HCT116 (cell line): ENCODE results near the gene TAF6. TPM values are rescaled to one million over a fixed set of nuclear protein-coding genes. Genes with fewer than 3 reads are reported as not detected.

Experiments
- ATAC-seq: fragments of 200-7000 bp; cut with Tn5 transposase; 2 replicates; pipeline ENCODE4 v1.9.1; 2020; ENCODE audit warnings: mild to moderate bottlenecking, moderate library complexity
- BruUV-seq: library from RNA; stranded (reverse); fragments of 400-500 nt; replicated peaks from 2 replicates; lab custom pipeline; 2021; lab: Mats Ljungman, UMichigan
- CTCF ChIA-PET: fragments of 300-600 bp; sonication (Branson Sonifier 250); formaldehyde crosslinking; loops from one replicate; lab custom pipeline; 2021; ENCODE audit warnings: antibody characterized with exemption; lab: Charles Lee
- POLR2A ChIA-PET: fragments of 300-600, 350-600 bp; sonication (Branson Sonifier 250); formaldehyde crosslinking; loops from one replicate; lab custom pipeline; 2021; ENCODE audit warnings: antibody characterized with exemption; lab: Charles Lee
- RAD21 ChIA-PET, 2 experiments: fragments of 300-600 bp; sonication (Branson Sonifier 250); formaldehyde crosslinking; loops; one replicate each; lab custom pipeline; 2023; ENCODE audit warnings: low total read pairs in 2 of 2; ENCODE audit not compliant: uncharacterized antibody in 2 of 2, unreplicated experiment in 2 of 2, low non-redundant PET in 1 of 2; lab: Charles Lee
- DNase-seq: peaks from one replicate; pipeline ENCODE4 v3.0.0-alpha.2; 2010; ENCODE audit warnings: low read depth, low spot score
- H2AFZ ChIP-seq: fragments of 200-600 bp; shearing (Covaris generic), sonication (generic); 2 replicates; pipeline ENCODE4 v1.6.1; 2017; ENCODE audit warnings: low read depth, mixed run types, mixed read lengths, antibody characterized with exemption, low read length; ENCODE audit not compliant: poor library complexity, severe bottlenecking
- H3K27ac ChIP-seq: 2 replicates; pipeline ENCODE4 v1.5.1; 2012; ENCODE audit warnings: low read depth, low read length
- H3K27me3 ChIP-seq: fragments of 200-600 bp; sonication (generic); 2 replicates; pipeline ENCODE4 v1.6.1; 2016; ENCODE audit warnings: mixed run types, low read length, mixed read lengths; ENCODE audit not compliant: insufficient read depth
- H3K36me3 ChIP-seq, 2 experiments: fragments of 200-500 bp in 1 of 2; fragments of 200-600 bp in 1 of 2; sonication (Bioruptor generic) in 1 of 2; sonication (generic) in 1 of 2; 2 replicates each; pipeline versions ENCODE4 v1.5.1 to v1.6.1; 2014 to 2016; ENCODE audit warnings: low read length in 2 of 2, inconsistent platforms in 1 of 2, mixed read lengths in 1 of 2, mixed run types in 1 of 2; ENCODE audit not compliant: insufficient read depth in 2 of 2, control insufficient read depth in 1 of 2
- H3K4me1 ChIP-seq, 2 experiments: fragments of 200-600 bp in 1 of 2; sonication (generic) in 1 of 2; 2 replicates each; pipeline versions ENCODE4 v1.5.1 to v1.6.1; 2012 to 2017; ENCODE audit warnings: low read length in 2 of 2, inconsistent platforms in 1 of 2, mild to moderate bottlenecking in 1 of 2, mixed read lengths in 1 of 2, mixed run types in 1 of 2, moderate library complexity in 1 of 2; ENCODE audit not compliant: insufficient read depth in 2 of 2, control insufficient read depth in 1 of 2
- H3K4me2 ChIP-seq: fragments of 200-600 bp; sonication (generic); 2 replicates; pipeline ENCODE4 v1.6.1; 2017; ENCODE audit warnings: mixed run types, low read length, mixed read lengths
- H3K4me3 ChIP-seq, 2 experiments: fragments of 200-600 bp in 1 of 2; sonication (generic) in 1 of 2; replicated peaks in 1 of 2; 2 replicates each; pipeline ENCODE4 v1.5.1; 2011 to 2016; ENCODE audit warnings: low read length in 2 of 2, control low read depth in 1 of 2, low read depth in 1 of 2, mild to moderate bottlenecking in 1 of 2, mixed read lengths in 1 of 2, mixed run types in 1 of 2
- H3K79me2 ChIP-seq: fragments of 200-600 bp; sonication (generic); 2 replicates; pipeline ENCODE4 v1.6.1; 2017; ENCODE audit warnings: mild to moderate bottlenecking, mixed run types, low read length, moderate library complexity, mixed read lengths; ENCODE audit not compliant: insufficient read depth
- H3K9ac ChIP-seq: fragments of 200-600 bp; sonication (generic); 2 replicates; pipeline ENCODE4 v1.6.1; 2016; ENCODE audit warnings: low read length, mixed read lengths
- H3K9me2 ChIP-seq: fragments of 200-600 bp; sonication (generic), shearing (Covaris generic); 2 replicates; pipeline ENCODE4 v1.6.1; 2017; ENCODE audit warnings: mixed run types, mild to moderate bottlenecking, moderate library complexity; ENCODE audit not compliant: insufficient read depth
- H3K9me3 ChIP-seq, 2 experiments: fragments of 200-500 bp in 1 of 2; fragments of 200-600 bp in 1 of 2; sonication (Bioruptor generic) in 1 of 2; sonication (generic) in 1 of 2; 2 replicates each; pipeline ENCODE4 v1.6.1; 2014 to 2017; ENCODE audit warnings: low read length in 2 of 2, mixed read lengths in 2 of 2, inconsistent platforms in 1 of 2, low read depth in 1 of 2, mild to moderate bottlenecking in 1 of 2, mixed run types in 1 of 2, moderate library complexity in 1 of 2; ENCODE audit not compliant: control insufficient read depth in 1 of 2, insufficient read depth in 1 of 2
- H4K20me1 ChIP-seq: fragments of 200-600 bp; sonication (generic), shearing (Covaris generic); 2 replicates; pipeline ENCODE4 v1.6.1; 2017; ENCODE audit warnings: mixed run types, mild to moderate bottlenecking, moderate library complexity; ENCODE audit not compliant: insufficient read depth
- ATF3 ChIP-seq: IDR thresholded peaks from 2 replicates; pipeline ENCODE4 v1.6.1; 2012
- CEBPB ChIP-seq: IDR thresholded peaks from 2 replicates; pipeline ENCODE4 v1.6.1; 2012; ENCODE audit warnings: low read depth
- ELF1 ChIP-seq: IDR thresholded peaks from 2 replicates; pipeline ENCODE4 v1.6.1; 2012; ENCODE audit warnings: low read depth, borderline replicate concordance
- EZH2 ChIP-seq: fragments of 200-600 bp; sonication (generic); IDR thresholded peaks from 2 replicates; pipeline ENCODE4 v1.6.1; 2017; ENCODE audit warnings: antibody characterized with exemption, mixed run types
- EZH2phosphoT487 ChIP-seq: fragments of 200-600 bp; IDR thresholded peaks from 2 replicates; pipeline ENCODE4 v1.6.1; 2018; ENCODE audit warnings: antibody characterized with exemption, borderline replicate concordance
- POLR2A ChIP-seq: IDR thresholded peaks from 2 replicates; pipeline ENCODE4 v1.7.0; 2011; ENCODE audit warnings: borderline replicate concordance; ENCODE audit not compliant: insufficient read depth, insufficient read length; ENCODE audit errors: extremely low read depth
- REST ChIP-seq: IDR thresholded peaks from 2 replicates; pipeline ENCODE4 v1.6.1; 2012; ENCODE audit warnings: low read depth
- SIN3A ChIP-seq: IDR thresholded peaks from 2 replicates; pipeline ENCODE4 v1.6.1; 2012; ENCODE audit warnings: low read depth
- TCF7L2 ChIP-seq: IDR thresholded peaks from 2 replicates; pipeline ENCODE4 v1.7.0; 2011; ENCODE audit warnings: borderline replicate concordance, inconsistent platforms; ENCODE audit not compliant: insufficient read depth, insufficient read length; ENCODE audit errors: extremely low read depth
- ZFX ChIP-seq: fragments of 450-650 bp; IDR thresholded peaks from 2 replicates; pipeline ENCODE4 v1.6.1; 2017
- ZNF274 ChIP-seq: fragments of 200-500 bp; sonication (Bioruptor generic); IDR thresholded peaks from 2 replicates; pipeline ENCODE4 v1.6.1; 2014; ENCODE audit warnings: mild to moderate bottlenecking, low read depth, low read length, inconsistent platforms
- intact Hi-C: fragments of 100-400 bp; cut with micrococcal nuclease; formaldehyde crosslinking; loops from 2 replicates; pipeline ENCODE4 v1.10.0; 2022
- total RNA-seq: library from RNA; stranded (reverse); gene quantifications from one replicate; pipeline ENCODE4 v1.2.1, GENCODE V29; 2021; ENCODE audit not compliant: unreplicated experiment

TAF6 gene
- total RNA-seq, 1 experiment from 2014 or later, result 67.4 TPM

GRCh38 chr7:100157069-100157333, 37.8 kb upstream of the TAF6 start:
- ChIA-PET POLR2A (no interaction called here), RAD21 (interaction anchor here in 1 of 2 experiments (0.6 kb wide), 1 partner anchor 69 kb away, joined by 11 read pairs; no protein-coding TSS in a partner anchor)
- Histone ChIP-seq H2AFZ (no peak overlapping the region), H3K9me3 (no peaks in the 10 kb centered on the region), H3K4me1 (peaks cover 13 to 22% of the 10 kb centered on the region in 2 experiments)
- intact Hi-C loops, result no loop called here
- TF ChIP-seq REST, result no peak
- TF ChIP-seq SIN3A, result no peak
- no peak for TF ChIP-seq EZH2phosphoT487
- no peak for TF ChIP-seq POLR2A
- no peak for TF ChIP-seq ATF3
- TF ChIP-seq EZH2, result no peak
- no peak for TF ChIP-seq ZFX
- no peak for TF ChIP-seq ZNF274
- TF ChIP-seq TCF7L2, result no peak
- no peak for TF ChIP-seq CEBPB
- no peak for TF ChIP-seq ELF1
- TF ChIP-seq, all 23 proteins: peak for 0
- Histone ChIP-seq H3K79me2 (peaks cover 25% of the 10 kb centered on the region), H3K4me2 (peak overlapping the region; percentile 93), H4K20me1 (no peaks in the 10 kb centered on the region), H3K4me3 (peak overlapping the region; percentile 56 to 91), H3K9me2 (no peaks in the 10 kb centered on the region), H3K27ac (peak overlapping the region; percentile 91), H3K9ac (peak overlapping the region; percentile 84; the same call in 1 of the 2 replicates), H3K27me3 (no peaks in the 10 kb centered on the region), H3K36me3 (peaks cover 14 to 16% of the 10 kb centered on the region in 2 experiments; a peak in 3 of 4 replicates)
- ATAC-seq, result no peak
- CTCF ChIA-PET, result interaction anchor here (1.0 kb wide), 1 partner anchor 8 kb away, joined by 4 read pairs; the partner anchor contains the start of gene LAMTOR4
- DNase-seq, result no peak
- BruUV-seq, result no TSS peak
